Measurements from ENCODE around the gene POLR2F.

DNA sequence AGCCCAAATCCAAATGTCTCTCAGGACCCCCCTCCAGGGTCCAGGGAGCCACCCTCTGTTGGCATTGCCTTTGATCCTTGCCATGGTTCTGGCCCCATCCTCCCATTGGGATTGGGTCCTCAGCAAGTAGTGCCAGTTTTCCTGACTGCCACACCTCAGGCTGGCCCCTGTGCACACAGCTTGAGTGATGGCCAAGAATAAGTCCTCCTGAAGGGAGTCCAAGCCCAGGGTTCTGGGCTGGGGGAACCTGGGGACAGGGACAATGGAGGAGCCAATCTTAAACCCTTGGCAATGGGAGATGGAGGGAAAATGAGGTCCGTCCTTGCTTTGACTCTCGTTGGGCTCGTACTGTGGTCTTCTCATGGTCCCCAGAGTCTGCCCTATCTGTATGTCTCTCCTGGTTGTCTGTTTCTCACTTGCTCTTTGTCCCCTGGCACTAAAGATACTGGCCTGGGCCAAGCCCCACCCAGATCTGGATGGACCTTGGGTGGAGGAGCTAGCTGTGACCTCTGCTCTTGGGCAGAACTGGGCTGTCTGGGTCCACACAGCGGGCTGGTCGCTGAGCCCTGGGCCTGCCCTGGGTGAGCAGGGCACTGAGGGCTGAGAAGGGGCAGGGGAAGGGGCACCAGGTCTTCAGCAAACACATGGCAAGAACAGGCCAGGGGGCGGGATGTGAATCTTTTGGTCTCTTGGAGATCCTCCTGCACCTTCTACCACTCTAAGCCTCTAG is 27.9 kb downstream of the POLR2F start:
- TF ChIP-seq, protein P1, sequence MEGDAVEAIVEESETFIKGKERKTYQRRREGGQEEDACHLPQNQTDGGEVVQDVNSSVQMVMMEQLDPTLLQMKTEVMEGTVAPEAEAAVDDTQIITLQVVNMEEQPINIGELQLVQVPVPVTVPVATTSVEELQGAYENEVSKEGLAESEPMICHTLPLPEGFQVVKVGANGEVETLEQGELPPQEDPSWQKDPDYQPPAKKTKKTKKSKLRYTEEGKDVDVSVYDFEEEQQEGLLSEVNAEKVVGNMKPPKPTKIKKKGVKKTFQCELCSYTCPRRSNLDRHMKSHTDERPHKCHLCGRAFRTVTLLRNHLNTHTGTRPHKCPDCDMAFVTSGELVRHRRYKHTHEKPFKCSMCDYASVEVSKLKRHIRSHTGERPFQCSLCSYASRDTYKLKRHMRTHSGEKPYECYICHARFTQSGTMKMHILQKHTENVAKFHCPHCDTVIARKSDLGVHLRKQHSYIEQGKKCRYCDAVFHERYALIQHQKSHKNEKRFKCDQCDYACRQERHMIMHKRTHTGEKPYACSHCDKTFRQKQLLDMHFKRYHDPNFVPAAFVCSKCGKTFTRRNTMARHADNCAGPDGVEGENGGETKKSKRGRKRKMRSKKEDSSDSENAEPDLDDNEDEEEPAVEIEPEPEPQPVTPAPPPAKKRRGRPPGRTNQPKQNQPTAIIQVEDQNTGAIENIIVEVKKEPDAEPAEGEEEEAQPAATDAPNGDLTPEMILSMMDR (IDR thresholded peaks at IDR 0.05), result no peak
- TF ChIP-seq POLR2A (IDR thresholded peaks at IDR 0.05) (no peak), POLR2AphosphoS5 (IDR thresholded peaks at IDR 0.05; ENCODE audit: insufficient read depth in 1 of 2, low read depth in 1 of 2) (no peak)

Data from vagina (tissue), 2 donors.